Measurements from ENCODE around the gene INHA.

The INHA gene

DNA sequence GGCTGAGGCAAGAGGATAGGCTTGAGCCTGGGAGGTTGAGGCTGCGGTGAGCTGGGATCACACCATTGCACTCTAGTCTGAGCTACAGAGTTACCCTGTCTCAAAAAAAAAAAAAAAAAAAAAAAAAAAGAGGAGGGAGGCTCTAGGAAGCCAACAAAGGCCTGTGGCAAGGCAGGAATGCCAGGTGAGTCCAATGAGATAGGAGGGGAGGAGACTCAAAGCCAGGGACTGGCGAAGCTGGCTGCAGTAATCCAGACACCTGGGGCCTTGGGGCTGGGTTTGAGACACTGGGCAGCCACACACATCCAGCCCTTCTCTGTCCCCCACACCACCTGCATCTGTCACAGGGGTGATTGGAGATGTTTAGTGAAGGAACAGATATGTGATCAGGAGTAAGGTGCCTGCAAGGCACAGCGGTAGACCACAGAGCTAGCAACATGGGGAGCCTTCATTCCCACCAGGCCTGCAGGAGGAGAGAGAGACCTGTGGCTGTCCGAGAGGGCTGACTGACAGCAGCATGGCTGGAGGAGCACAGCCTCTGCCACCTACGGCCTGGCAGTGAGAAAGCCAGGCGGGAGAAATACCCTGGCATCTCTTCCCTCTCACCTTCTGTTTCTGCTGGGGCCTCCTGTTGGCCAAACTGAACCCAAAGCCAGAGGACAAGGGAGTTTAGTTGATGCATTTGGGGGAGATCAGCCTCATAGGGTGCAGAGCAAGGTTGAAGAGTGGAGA is 38.0 kb upstream of the INHA start:
- no peaks in the 10 kb centered on the region for H3K9me3 ChIP-seq (ENCODE audit: control insufficient read depth, low read length)
- no peak overlapping the region for H3K4me3 ChIP-seq (ENCODE audit: low read length)
- peaks cover 10% of the 10 kb centered on the region for H3K27me3 ChIP-seq (ENCODE audit: control insufficient read depth, insufficient read depth, low read length)
- H3K4me1 ChIP-seq (ENCODE audit: control insufficient read depth, insufficient read depth, low read length) = no peaks in the 10 kb centered on the region
- no peaks in the 10 kb centered on the region for H3K36me3 ChIP-seq (ENCODE audit: control insufficient read depth, insufficient read depth, low read length)
- H3K9ac ChIP-seq (ENCODE audit: low read length) = no peak overlapping the region

DNA sequence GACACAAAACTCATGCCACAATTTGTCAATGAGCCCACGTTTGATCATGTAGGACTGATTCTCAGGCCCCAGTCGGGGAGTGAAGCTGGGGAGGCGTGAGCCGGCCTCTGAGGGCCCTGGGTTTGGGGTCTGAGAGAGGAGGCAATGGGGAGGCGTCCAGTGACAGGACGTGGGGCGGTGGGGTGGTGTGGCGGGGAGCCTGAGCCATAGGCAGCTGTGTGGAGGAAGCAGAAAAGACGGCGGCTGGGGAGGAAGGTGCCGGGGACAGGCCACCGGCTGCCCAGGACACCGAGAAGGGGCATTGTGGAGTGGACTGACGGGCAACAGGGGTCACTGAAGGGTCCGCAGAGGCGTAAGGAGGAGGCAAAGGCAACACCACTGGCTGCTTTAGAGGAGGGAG is 35.7 kb upstream of the INHA start:
- Histone ChIP-seq H3K4me3 (ENCODE audit: low read length) (no peak overlapping the region), H3K27me3 (ENCODE audit: control insufficient read depth, insufficient read depth, low read length) (no peaks in the 10 kb centered on the region), H3K9ac (ENCODE audit: low read length) (no peak overlapping the region)

DNA sequence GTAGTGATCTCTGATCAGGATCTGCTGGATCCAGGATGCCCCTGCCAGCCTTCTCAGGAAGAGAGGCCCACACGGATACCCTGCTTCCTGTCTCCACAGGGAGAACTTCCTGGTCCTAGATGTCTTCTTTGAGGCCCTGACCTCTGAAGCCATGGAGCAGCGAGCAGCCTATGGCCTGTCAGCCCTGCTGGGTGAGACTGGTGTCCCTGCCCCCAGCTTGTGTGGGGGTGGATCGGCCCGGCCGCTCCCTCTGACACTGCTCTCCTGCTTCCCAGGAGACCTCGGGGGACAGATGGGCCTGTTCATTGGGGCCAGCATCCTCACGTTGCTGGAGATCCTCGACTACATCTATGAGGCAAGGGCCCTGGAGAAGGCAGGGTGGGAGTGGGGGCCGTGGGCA is 35.1 kb upstream of the INHA start:
- no peak overlapping the region for H3K9ac ChIP-seq (ENCODE audit: low read length)
- no peaks in the 10 kb centered on the region for H3K36me3 ChIP-seq (ENCODE audit: control insufficient read depth, insufficient read depth, low read length)
- H3K4me3 ChIP-seq (ENCODE audit: low read length) = no peak overlapping the region
- H3K27me3 ChIP-seq (ENCODE audit: control insufficient read depth, insufficient read depth, low read length) = no peaks in the 10 kb centered on the region
- H3K4me1 ChIP-seq (ENCODE audit: control insufficient read depth, insufficient read depth, low read length) = peaks cover 7% of the 10 kb centered on the region
- H3K9me3 ChIP-seq (ENCODE audit: control insufficient read depth, low read length) = no peaks in the 10 kb centered on the region

More for the DNA sequence above, 35.7 kb upstream of the INHA start:
- Histone ChIP-seq H3K9me3 (ENCODE audit: control insufficient read depth, low read length) (no peaks in the 10 kb centered on the region), H3K4me1 (ENCODE audit: control insufficient read depth, insufficient read depth, low read length) (peaks cover 1% of the 10 kb centered on the region), H3K36me3 (ENCODE audit: control insufficient read depth, insufficient read depth, low read length) (no peaks in the 10 kb centered on the region)

DNA sequence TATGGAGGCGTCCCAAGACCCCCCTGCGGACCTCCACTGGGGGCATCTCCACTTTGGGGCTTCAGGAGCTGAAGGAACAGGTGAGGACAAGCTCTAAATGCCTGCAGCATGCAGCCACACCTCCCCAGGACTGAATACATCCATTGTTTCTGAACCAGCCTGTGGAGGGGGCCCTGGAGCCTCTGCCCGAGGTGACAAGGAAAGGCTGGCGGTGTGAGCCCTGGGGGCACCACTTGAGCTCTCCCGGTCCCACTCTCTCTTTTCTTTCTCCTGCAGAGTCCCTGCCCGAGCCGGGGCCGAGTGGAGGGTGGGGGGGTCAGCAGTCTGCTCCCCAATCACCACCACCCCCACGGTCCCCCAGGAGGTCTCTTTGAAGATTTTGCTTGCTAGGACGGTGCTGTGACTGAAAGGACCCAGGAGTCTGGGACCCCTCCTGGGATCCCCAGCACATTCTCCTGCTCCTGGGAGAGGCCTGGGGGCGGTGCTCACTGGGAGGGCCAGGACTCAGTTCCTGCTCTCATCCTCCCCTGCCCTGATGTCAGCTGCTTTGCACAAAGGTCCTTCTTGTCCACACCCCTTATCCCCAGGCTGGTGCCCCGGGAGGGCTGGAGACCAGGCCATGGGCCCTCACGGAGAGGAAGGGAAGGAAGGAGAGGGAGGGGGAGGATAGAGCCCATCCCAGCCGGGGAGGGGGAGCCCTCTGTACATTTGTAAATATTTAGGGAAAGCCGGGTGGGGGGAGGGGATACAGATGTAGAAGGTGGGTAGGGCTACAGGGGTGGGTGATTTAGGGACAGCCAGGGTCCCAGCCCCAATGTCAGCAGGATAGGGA is 34.2 kb upstream of the INHA start:
- H3K9me3 ChIP-seq (ENCODE audit: control insufficient read depth, low read length) = no peaks in the 10 kb centered on the region
- H3K4me3 ChIP-seq (ENCODE audit: low read length) = no peak overlapping the region
- no peak overlapping the region for H3K9ac ChIP-seq (ENCODE audit: low read length)
- peaks cover 14% of the 10 kb centered on the region for H3K4me1 ChIP-seq (ENCODE audit: control insufficient read depth, insufficient read depth, low read length)
- no peaks in the 10 kb centered on the region for H3K36me3 ChIP-seq (ENCODE audit: control insufficient read depth, insufficient read depth, low read length)
- H3K27me3 ChIP-seq (ENCODE audit: control insufficient read depth, insufficient read depth, low read length) = no peaks in the 10 kb centered on the region

DNA sequence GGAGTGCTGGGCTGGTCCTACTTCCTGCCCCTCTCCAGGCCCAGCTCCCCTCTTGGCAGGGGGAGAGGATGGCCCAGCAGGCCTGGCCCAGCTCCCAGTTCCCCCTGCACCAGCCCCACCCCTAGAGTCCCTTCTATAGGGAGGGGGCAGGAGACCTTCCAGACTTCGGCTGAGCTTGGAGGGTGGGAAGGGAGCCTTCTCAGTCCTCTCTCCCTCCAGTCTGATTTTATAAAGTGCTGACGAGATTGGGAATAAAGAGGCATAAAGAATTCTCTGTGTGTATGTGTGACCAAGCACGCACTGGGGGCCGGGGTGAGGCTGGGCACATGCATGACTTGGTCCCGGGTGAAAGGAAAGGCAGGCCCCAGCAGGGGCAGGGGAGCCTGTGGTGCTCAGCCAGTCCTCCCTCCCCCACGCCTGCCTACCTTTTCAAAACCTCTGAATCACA is 33.6 kb upstream of the INHA start:
- no peak overlapping the region for H3K4me3 ChIP-seq (ENCODE audit: low read length)
- no peaks in the 10 kb centered on the region for H3K36me3 ChIP-seq (ENCODE audit: control insufficient read depth, insufficient read depth, low read length)
- no peak overlapping the region for H3K9ac ChIP-seq (ENCODE audit: low read length)
- H3K4me1 ChIP-seq (ENCODE audit: control insufficient read depth, insufficient read depth, low read length) = peaks cover 14% of the 10 kb centered on the region
- no peaks in the 10 kb centered on the region for H3K27me3 ChIP-seq (ENCODE audit: control insufficient read depth, insufficient read depth, low read length)
- no peaks in the 10 kb centered on the region for H3K9me3 ChIP-seq (ENCODE audit: control insufficient read depth, low read length)

DNA sequence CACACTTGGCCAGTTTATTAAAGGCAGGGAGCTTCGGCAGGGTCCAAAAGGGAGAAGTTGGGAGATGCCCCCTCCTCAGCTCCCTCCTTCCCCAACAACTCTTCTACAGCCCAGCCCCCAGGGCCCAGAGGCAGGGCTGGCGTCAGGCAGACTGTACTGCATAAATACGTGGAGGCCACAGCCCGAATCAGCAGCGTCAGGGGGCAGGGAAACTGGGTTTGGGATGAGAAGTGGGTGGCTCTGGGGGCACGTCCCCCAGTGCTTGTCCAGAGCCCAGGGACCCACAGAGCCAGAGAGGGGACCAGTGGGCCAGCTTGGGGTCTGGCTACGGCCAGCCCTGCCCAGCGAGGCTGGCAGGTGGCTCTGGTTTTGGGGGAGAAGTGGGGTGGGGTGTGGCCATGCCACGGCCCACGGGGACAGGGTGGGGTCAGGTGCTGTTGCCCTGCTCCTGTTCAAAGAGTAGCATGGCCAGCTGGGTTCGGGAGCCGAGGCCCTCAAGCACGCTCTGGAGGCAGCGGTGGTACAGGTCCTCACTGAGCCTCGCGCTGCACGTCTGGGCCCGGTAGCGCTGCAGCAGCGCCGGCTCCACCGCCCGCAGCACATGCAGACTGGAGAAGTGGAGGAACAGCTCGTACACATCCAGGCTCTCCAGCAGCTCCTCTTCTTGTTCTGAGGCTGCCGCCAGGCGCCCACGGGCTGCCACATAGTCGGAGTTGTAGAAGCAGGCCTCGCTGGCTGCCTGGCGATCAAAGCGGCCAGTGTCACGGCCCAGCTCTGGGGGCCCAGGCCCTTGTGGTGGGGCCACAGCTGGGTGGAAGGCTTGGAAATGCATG is 32.9 kb upstream of the INHA start:
- no peak overlapping the region for H3K9ac ChIP-seq (ENCODE audit: low read length)
- no peaks in the 10 kb centered on the region for H3K27me3 ChIP-seq (ENCODE audit: control insufficient read depth, insufficient read depth, low read length)
- H3K4me1 ChIP-seq (ENCODE audit: control insufficient read depth, insufficient read depth, low read length) = peaks cover 14% of the 10 kb centered on the region
- H3K36me3 ChIP-seq (ENCODE audit: control insufficient read depth, insufficient read depth, low read length) = no peaks in the 10 kb centered on the region
- no peak overlapping the region for H3K4me3 ChIP-seq (ENCODE audit: low read length)
- H3K9me3 ChIP-seq (ENCODE audit: control insufficient read depth, low read length) = no peaks in the 10 kb centered on the region

DNA sequence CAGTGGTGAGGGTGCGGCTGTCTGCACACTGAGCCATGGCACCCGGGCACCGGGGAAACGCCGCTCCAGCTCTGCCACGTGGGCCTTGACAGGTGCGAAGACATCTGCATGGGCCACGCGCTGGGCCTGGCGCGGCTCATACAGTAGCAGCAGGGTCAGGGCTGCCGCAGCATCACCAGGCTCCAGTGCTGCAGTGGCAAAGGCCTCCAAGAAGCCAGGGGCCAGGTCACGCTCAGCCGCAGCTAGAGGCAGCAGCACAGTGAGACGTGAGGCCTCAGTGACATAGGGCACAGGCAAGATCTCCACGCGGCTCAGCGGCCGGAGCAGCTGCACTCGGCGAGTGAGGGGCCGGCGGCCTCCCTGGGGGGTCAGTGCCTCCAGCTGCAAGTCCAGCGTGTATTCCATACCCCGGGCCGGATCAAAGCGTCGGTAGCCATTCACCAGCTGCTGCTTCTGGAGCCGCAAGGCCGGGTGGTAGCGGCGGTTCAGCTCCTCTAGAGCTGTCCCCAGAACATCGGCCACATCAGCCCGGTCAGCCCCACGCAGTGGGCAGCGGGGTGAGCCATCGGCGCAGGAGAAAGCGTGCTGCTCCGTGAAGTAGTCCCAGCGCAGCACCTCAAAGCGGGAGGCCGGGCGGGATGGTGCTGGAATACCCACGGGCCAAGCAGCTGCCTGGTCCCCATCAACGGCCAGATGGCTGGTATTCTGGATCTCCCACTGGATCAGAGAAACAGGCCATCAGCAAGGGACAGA is 32.0 kb upstream of the INHA start:
- peaks cover 14% of the 10 kb centered on the region for H3K4me1 ChIP-seq (ENCODE audit: control insufficient read depth, insufficient read depth, low read length)
- H3K4me3 ChIP-seq (ENCODE audit: low read length) = no peak overlapping the region
- H3K9ac ChIP-seq (ENCODE audit: low read length) = no peak overlapping the region
- H3K9me3 ChIP-seq (ENCODE audit: control insufficient read depth, low read length) = no peaks in the 10 kb centered on the region
- H3K36me3 ChIP-seq (ENCODE audit: control insufficient read depth, insufficient read depth, low read length) = no peaks in the 10 kb centered on the region
- no peaks in the 10 kb centered on the region for H3K27me3 ChIP-seq (ENCODE audit: control insufficient read depth, insufficient read depth, low read length)

DNA sequence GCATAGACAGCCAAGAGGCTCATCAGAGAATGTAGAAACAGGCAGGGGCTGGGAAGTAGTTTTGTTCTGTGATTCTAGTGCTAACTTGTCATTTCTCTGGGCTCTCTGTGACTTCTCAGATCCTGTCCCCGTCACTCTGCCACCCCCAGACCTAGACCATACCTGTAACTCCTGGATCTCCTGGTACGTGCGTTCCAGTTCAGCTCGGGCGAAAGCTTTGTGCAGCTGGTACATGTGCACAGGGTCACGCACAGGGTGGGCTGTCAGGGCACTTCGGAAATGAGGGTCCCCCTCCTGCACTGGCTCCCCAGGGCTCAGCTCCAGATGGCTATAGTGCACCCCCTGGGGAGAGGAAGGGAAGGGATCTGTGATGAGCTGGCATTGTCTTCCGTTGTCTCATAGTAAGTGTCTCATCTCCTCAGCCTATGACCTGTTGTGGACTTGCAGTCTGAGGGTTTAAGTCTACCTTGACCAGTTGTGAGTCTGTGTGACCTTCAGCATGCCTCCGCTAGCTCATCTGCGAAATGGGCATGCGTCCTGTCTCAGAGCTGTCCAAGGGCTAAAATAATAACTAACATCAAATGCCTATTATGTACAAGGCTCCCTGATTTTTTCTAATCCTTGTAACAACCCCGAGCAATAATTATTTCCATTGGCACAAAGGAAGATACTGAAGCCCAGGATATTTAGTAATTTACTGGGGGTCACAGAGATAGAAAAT is 31.2 kb upstream of the INHA start:
- Histone ChIP-seq H3K4me3 (ENCODE audit: low read length) (no peak overlapping the region), H3K4me1 (ENCODE audit: control insufficient read depth, insufficient read depth, low read length) (peaks cover 14% of the 10 kb centered on the region), H3K27me3 (ENCODE audit: control insufficient read depth, insufficient read depth, low read length) (no peaks in the 10 kb centered on the region), H3K36me3 (ENCODE audit: control insufficient read depth, insufficient read depth, low read length) (no peaks in the 10 kb centered on the region), H3K9me3 (ENCODE audit: control insufficient read depth, low read length) (no peaks in the 10 kb centered on the region), H3K9ac (ENCODE audit: low read length) (no peak overlapping the region)

DNA sequence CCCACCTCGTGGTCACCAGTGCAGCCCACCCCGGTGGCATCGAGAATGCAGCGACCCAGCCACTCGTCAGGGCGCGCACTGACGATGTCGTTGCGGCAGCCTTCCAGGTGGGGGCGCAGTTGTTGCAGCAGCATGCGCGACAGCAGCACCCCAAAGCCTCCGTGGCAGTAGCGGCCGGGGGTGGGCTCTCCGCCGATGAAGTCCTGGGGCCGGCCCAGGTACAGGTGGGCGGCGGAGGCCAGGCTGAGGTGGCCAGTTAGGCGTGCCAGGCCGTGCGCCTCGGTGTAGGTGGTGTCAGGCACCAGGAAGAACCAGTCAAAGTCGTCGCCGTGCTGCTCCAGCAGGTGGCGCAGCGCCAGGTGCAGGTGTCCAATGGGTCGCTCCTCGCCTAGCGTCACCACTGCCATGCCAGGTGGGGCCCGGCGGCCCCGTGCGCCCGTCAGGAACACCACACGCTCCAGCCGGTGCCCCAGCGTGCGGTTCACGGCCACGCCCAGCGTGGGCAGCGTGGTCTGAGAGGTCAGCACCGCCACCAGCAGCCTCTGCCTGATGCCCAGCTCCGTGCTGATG is 30.4 kb upstream of the INHA start:
- Histone ChIP-seq H3K27me3 (ENCODE audit: control insufficient read depth, insufficient read depth, low read length) (no peaks in the 10 kb centered on the region), H3K4me3 (ENCODE audit: low read length) (no peak overlapping the region), H3K9me3 (ENCODE audit: control insufficient read depth, low read length) (no peaks in the 10 kb centered on the region), H3K4me1 (ENCODE audit: control insufficient read depth, insufficient read depth, low read length) (peaks cover 14% of the 10 kb centered on the region), H3K9ac (ENCODE audit: low read length) (peak overlapping the region; percentile 76), H3K36me3 (ENCODE audit: control insufficient read depth, insufficient read depth, low read length) (no peaks in the 10 kb centered on the region)

DNA sequence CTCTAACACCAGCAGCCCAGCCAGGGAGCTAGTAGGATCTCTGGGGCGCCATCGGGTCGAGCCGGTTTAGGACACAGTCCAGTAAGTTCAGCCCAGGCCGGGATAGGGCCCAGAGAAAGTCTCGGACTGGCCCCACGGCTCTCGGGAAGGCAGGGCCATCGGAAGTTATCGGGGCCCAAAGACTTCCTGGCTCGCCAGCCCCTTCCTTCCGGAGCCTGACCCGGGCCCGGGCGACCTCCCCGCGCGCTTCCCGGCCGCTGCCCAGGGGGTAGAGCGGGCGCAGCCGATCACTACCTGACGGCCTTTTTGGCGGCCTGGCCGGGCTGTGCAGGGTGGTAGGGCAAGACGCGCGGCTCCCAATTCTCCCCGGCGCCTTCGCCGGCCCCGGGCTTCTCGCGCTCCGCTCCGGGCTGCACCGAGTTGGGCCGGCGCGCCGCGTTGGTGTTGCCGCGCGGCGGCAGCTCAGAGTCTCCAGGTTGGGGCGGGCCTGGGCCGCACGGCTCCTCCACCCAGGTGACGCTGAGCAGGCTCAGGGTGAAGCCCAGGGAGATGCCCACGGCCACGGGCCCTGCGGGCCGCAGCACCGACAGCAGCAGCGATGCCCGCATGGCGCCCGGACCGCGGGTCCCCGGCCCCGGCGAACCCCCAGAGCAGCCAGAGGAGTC is 29.0 kb upstream of the INHA start:
- H3K9me3 ChIP-seq (ENCODE audit: control insufficient read depth, low read length) = no peaks in the 10 kb centered on the region
- H3K4me3 ChIP-seq (ENCODE audit: low read length) = peak overlapping the region; percentile 71
- H3K9ac ChIP-seq (ENCODE audit: low read length) = peak overlapping the region; percentile 76
- no peaks in the 10 kb centered on the region for H3K36me3 ChIP-seq (ENCODE audit: control insufficient read depth, insufficient read depth, low read length)
- peaks cover 14% of the 10 kb centered on the region for H3K4me1 ChIP-seq (ENCODE audit: control insufficient read depth, insufficient read depth, low read length)
- no peaks in the 10 kb centered on the region for H3K27me3 ChIP-seq (ENCODE audit: control insufficient read depth, insufficient read depth, low read length)
